Measurements from ENCODE around the gene SYNDIG1.

Gene SYNDIG1

GRCh38 chr20:24469116-24469893 is at the start of gene SYNDIG1:
Gene SYNDIG1 (plus strand): TSS chr20:24469629. CDS start chr20:24543098, 73,469 bp downstream.
- ChIA-PET POLR2A (no interaction called here), CTCF (no interaction called here)
- TF ChIP-seq CTCF (IDR thresholded peaks at IDR 0.05; ENCODE audit: control extremely low read depth, extremely low read depth, low read depth, missing control alignments) = no peak
- no peak for DNase-seq (ENCODE audit: extremely low spot score)

GRCh38 chr20:24419786-24420185 is 49.6 kb upstream of the SYNDIG1 start:
- CTCF ChIA-PET = no interaction called here
- POLR2A ChIA-PET = no interaction called here
- no peak for TF ChIP-seq CTCF (IDR thresholded peaks at IDR 0.05; ENCODE audit: control extremely low read depth, extremely low read depth, low read depth, missing control alignments)
- no peak for DNase-seq (ENCODE audit: extremely low spot score)

GRCh38 chr20:24420567-24420966 is 48.9 kb upstream of the SYNDIG1 start:
- POLR2A ChIA-PET = no interaction called here
- TF ChIP-seq CTCF (IDR thresholded peaks at IDR 0.05; ENCODE audit: control extremely low read depth, extremely low read depth, low read depth, missing control alignments) = no peak

GRCh38 chr20:24421071-24421470 is 48.4 kb upstream of the SYNDIG1 start:
- TF ChIP-seq CTCF (IDR thresholded peaks at IDR 0.05; ENCODE audit: control extremely low read depth, extremely low read depth, low read depth, missing control alignments) = no peak
- no peak for DNase-seq (ENCODE audit: extremely low spot score)
- CTCF ChIA-PET = no interaction called here
- POLR2A ChIA-PET = no interaction called here

More at GRCh38 chr20:24420567-24420966, 48.9 kb upstream of the SYNDIG1 start:
- CTCF ChIA-PET = no interaction called here
- no peak for DNase-seq (ENCODE audit: extremely low spot score)

GRCh38 chr20:24422091-24422760 is 47.2 kb upstream of the SYNDIG1 start:
- ChIA-PET POLR2A (no interaction called here), CTCF (interaction anchor here (1.6 kb wide), 1 partner anchor 9 kb away, joined by 3 read pairs; no protein-coding TSS in a partner anchor)
- no peak for TF ChIP-seq CTCF (IDR thresholded peaks at IDR 0.05; ENCODE audit: control extremely low read depth, extremely low read depth, low read depth, missing control alignments)
- no peak for DNase-seq (ENCODE audit: extremely low spot score)

GRCh38 chr20:24423390-24424313 is 45.8 kb upstream of the SYNDIG1 start:
- TF ChIP-seq CTCF (IDR thresholded peaks at IDR 0.05; ENCODE audit: control extremely low read depth, extremely low read depth, low read depth, missing control alignments) = no peak
- ChIA-PET CTCF (interaction anchor here (1.6 kb wide), 1 partner anchor 10 kb away, joined by 3 read pairs; no protein-coding TSS in a partner anchor), POLR2A (no interaction called here)
- no peak for DNase-seq (ENCODE audit: extremely low spot score)

Measured in GM10248 (cell line).